ENCODE results near the gene DCC.

DNA sequence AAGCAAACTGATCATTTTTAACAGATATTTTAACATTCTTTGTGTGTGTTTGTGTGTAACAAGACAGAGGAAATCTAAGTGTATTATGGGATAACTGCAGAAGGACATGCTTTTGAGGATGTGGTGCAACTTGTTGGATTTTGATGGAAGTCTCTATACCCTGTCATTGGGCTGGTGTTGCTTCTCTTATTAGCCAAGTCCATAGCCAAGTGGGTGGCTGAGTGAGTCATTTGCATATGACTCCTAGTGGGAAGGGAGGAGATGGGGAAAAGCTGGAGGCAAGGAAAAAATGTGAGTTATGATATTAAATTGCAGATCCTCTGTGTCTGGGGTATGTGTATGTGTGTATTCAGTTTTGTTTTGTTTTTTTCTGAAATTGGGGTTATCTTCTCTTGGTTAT is 879.9 kb downstream of the DCC start:
- TF ChIP-seq POLR2A (IDR thresholded peaks at IDR 0.05): no peak
- no peak for TF ChIP-seq POLR2AphosphoS5 (IDR thresholded peaks at IDR 0.05)
- TF ChIP-seq, protein P1, sequence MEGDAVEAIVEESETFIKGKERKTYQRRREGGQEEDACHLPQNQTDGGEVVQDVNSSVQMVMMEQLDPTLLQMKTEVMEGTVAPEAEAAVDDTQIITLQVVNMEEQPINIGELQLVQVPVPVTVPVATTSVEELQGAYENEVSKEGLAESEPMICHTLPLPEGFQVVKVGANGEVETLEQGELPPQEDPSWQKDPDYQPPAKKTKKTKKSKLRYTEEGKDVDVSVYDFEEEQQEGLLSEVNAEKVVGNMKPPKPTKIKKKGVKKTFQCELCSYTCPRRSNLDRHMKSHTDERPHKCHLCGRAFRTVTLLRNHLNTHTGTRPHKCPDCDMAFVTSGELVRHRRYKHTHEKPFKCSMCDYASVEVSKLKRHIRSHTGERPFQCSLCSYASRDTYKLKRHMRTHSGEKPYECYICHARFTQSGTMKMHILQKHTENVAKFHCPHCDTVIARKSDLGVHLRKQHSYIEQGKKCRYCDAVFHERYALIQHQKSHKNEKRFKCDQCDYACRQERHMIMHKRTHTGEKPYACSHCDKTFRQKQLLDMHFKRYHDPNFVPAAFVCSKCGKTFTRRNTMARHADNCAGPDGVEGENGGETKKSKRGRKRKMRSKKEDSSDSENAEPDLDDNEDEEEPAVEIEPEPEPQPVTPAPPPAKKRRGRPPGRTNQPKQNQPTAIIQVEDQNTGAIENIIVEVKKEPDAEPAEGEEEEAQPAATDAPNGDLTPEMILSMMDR (IDR thresholded peaks at IDR 0.05): no peak
- TF ChIP-seq EP300 (IDR thresholded peaks at IDR 0.05): no peak
